TTC549 (cell line): ENCODE results near the gene LTBP4.

Source experiments
- FAIRE-seq: peaks from 2 replicates; lab custom pipeline; 2012; peaks lifted over from hg19 to GRCh38; lab: Jason Lieb, UNC

LTBP4 gene

GRCh38 chr19:40666803-40667438 lies 65.8 kb downstream of the LTBP4 start:
- no peak for FAIRE-seq

GRCh38 chr19:40667602-40668001 lies 66.4 kb downstream of the LTBP4 start:
- FAIRE-seq: no peak

GRCh38 chr19:40668991-40669614 lies 67.9 kb downstream of the LTBP4 start:
- no peak for FAIRE-seq

- no peak for FAIRE-seq
Observed at GRCh38 chr19:40671404-40671803, 70.2 kb downstream of the LTBP4 start.

- no peak for FAIRE-seq
Observed at GRCh38 chr19:40672038-40672437, 70.9 kb downstream of the LTBP4 start.

- FAIRE-seq: no peak
Observed at GRCh38 chr19:40672573-40673299, 71.6 kb downstream of the LTBP4 start.

GRCh38 chr19:40673397-40673796 lies 72.2 kb downstream of the LTBP4 start:
- no peak for FAIRE-seq

GRCh38 chr19:40674291-40674690 lies 73.1 kb downstream of the LTBP4 start:
- FAIRE-seq: no peak

- no peak for FAIRE-seq
Observed at GRCh38 chr19:40677156-40677555, 76.0 kb downstream of the LTBP4 start.
